GM23248 (cell line): ENCODE measurements around the gene RALGPS1. TPM values are rescaled to one million over a fixed set of nuclear protein-coding genes. Genes with fewer than 3 reads are reported as not detected.

Experiments used
- DNase-seq: peaks from one replicate; pipeline ENCODE4 v3.0.0-alpha.2; 2015
- H2AFZ ChIP-seq: fragments of 200-600 bp; sonication (generic); 2 replicates; pipeline ENCODE4 v1.6.1; 2016; ENCODE audit warnings: antibody characterized with exemption
- H3F3A ChIP-seq: fragments of 200-600 bp; sonication (generic); 2 replicates; pipeline ENCODE4 v1.6.1; 2016; ENCODE audit warnings: mild to moderate bottlenecking, antibody characterized with exemption, mixed run types; ENCODE audit not compliant: insufficient read depth
- H3K27ac ChIP-seq: fragments of 200-600 bp; sonication (generic); 2 replicates; pipeline ENCODE4 v1.5.1; 2016; ENCODE audit warnings: mild to moderate bottlenecking
- H3K27me3 ChIP-seq: fragments of 200-600 bp; sonication (generic); replicated peaks from 2 replicates; pipeline ENCODE4 v1.6.1; 2016; ENCODE audit warnings: mild to moderate bottlenecking; ENCODE audit not compliant: insufficient read depth
- H3K36me3 ChIP-seq: fragments of 200-600 bp; sonication (generic); 2 replicates; pipeline ENCODE4 v1.6.1; 2016; ENCODE audit warnings: low read depth, mild to moderate bottlenecking
- H3K4me1 ChIP-seq: fragments of 200-600 bp; sonication (generic); 2 replicates; pipeline ENCODE4 v1.6.1; 2016; ENCODE audit warnings: mild to moderate bottlenecking; ENCODE audit not compliant: insufficient read depth
- H3K4me2 ChIP-seq: fragments of 200-600 bp; sonication (generic); one replicate; pipeline ENCODE4 v1.6.1; 2016; ENCODE audit warnings: mild to moderate bottlenecking; ENCODE audit not compliant: unreplicated experiment
- H3K4me3 ChIP-seq: fragments of 200-600 bp; sonication (generic); 2 replicates; pipeline ENCODE4 v1.5.1; 2016; ENCODE audit warnings: mild to moderate bottlenecking
- H3K79me2 ChIP-seq: fragments of 200-600 bp; sonication (generic); 2 replicates; pipeline ENCODE4 v1.6.1; 2016; ENCODE audit warnings: mild to moderate bottlenecking; ENCODE audit not compliant: insufficient read depth
- H3K9ac ChIP-seq: fragments of 200-600 bp; sonication (generic); 2 replicates; pipeline ENCODE4 v1.6.1; 2016; ENCODE audit warnings: mild to moderate bottlenecking
- H3K9me2 ChIP-seq: fragments of 200-600 bp; sonication (generic); 2 replicates; pipeline ENCODE4 v1.6.1; 2016; ENCODE audit warnings: mixed run types, mild to moderate bottlenecking, moderate library complexity; ENCODE audit not compliant: insufficient read depth
- H3K9me3 ChIP-seq: fragments of 200-600 bp; sonication (generic); one replicate; pipeline ENCODE4 v1.6.1; 2017; ENCODE audit warnings: low read depth
- H4K20me1 ChIP-seq: fragments of 200-600 bp; sonication (generic); 2 replicates; pipeline ENCODE4 v1.6.0; 2016; ENCODE audit not compliant: insufficient read depth
- EZH2 ChIP-seq: fragments of 200-600 bp; sonication (generic); IDR thresholded peaks from 2 replicates; pipeline ENCODE4 v1.6.1; 2018; ENCODE audit warnings: antibody characterized with exemption, mild to moderate bottlenecking; ENCODE audit not compliant: insufficient read depth, poor library complexity, severe bottlenecking
- EZH2phosphoT487 ChIP-seq: fragments of 200-600 bp; sonication (generic); IDR thresholded peaks from 2 replicates; pipeline ENCODE4 v1.6.1; 2018; ENCODE audit warnings: antibody characterized with exemption, moderate library complexity, mild to moderate bottlenecking, low read depth; ENCODE audit not compliant: insufficient read depth
- WGBS, 2 experiments: methylation state at CpG; one replicate each; pipeline ENCODE4 v1.1.6; 2015 to 2017; ENCODE audit warnings: low lambda C conversion rate in 2 of 2, low coverage in 1 of 2; ENCODE audit errors: missing lambda C conversion rate in 2 of 2; 5-methylcytosine and 5-hydroxymethylcytosine counted together
- in situ Hi-C: fragments of 300-500 bp; cut with MboI; formaldehyde crosslinking; loops from 2 replicates; pipeline ENCODE4 v1.15.0; 2020
- polyA plus RNA-seq: library from polyadenylated mRNA; unstranded; fragments of >200 nt; fragmentation: Nextera tagmentation; extraction: Ambion mirVana; gene quantifications from 2 replicates; pipeline ENCODE4 v1.2.1, GENCODE V29; 2016
- total RNA-seq: library from RNA; depleted of rRNA; stranded (reverse); fragments of >200 nt; shearing (Covaris generic); gene quantifications from 2 replicates; pipeline ENCODE4 v1.2.3, GENCODE V29; 2014

The RALGPS1 gene
- total and polyA plus RNA-seq, 2 experiments from 2014 or later, result 0.54 to 1.8 TPM

DNA sequence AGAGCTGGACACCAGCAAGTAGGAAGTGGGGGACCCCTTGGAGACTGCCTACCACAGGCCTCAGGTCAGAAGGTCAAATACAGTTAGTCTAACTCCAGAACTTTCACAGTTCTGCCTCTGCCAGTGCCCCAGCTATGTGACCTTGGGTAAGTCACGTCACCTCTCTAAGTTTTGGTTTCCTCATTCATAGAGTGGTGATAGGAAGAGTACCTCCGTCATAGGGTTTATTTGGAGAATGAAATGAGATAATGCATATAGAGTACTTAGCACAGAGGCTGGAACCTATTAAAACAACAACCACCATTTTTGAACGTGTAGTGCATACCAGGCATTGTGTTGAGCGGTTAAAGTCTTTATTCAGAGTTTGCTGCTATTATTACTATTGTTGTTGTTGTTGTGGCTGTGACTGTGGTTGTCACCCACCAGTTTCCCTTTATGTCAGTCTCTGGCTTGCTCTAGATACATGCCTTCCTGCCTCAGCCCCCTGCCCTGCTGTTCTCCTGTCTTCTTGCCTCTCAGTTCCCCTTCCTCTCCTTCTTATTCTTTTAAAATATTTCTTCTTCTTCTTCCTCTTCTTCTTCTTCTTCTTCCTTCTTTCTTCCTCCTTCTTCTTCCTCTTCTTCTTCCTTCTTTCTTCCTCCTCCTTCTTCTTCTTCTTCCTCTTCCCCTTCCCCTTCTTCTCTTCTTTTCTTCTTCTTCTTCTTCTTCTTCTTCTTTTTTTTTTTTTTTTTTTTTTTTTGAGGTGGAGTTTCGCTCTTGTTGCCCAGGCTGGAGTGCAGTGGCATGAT lies 67.8 kb downstream of the RALGPS1 start:
- Histone ChIP-seq H3K36me3 (no peaks in the 10 kb centered on the region), H2AFZ (no peak overlapping the region), H3K4me1 (peaks cover 21% of the 10 kb centered on the region), H3F3A (peaks cover 32% of the 10 kb centered on the region), H3K9me2 (no peaks in the 10 kb centered on the region), H3K27me3 (no peaks in the 10 kb centered on the region), H3K79me2 (no peaks in the 10 kb centered on the region), H3K9me3 (no peaks in the 10 kb centered on the region), H3K4me3 (no peak overlapping the region), H3K4me2 (no peak overlapping the region), H4K20me1 (no peaks in the 10 kb centered on the region), H3K9ac (no peak overlapping the region), H3K27ac (no peak overlapping the region)
- TF ChIP-seq EZH2 (no peak), EZH2phosphoT487 (no peak)
- WGBS, 2 experiments, result 80 to 86% methylated on average over 5 of the region's 5 CpGs
- no peak for DNase-seq
- in situ Hi-C loops, result no loop called here

- H2AFZ ChIP-seq, result no peak overlapping the region
- H3K36me3 ChIP-seq, result no peaks in the 10 kb centered on the region
- H3K9ac ChIP-seq, result no peak overlapping the region
- no peak overlapping the region for H3K4me2 ChIP-seq
- WGBS, 2 experiments, result 92 to 97% methylated on average over 1 of the region's 1 CpG
- H3K4me3 ChIP-seq, result no peak overlapping the region
- no peaks in the 10 kb centered on the region for H3K9me3 ChIP-seq
- H3F3A ChIP-seq, result peaks cover 32% of the 10 kb centered on the region
- H3K9me2 ChIP-seq, result no peaks in the 10 kb centered on the region
- H3K27ac ChIP-seq, result no peak overlapping the region
- no peaks in the 10 kb centered on the region for H4K20me1 ChIP-seq
- TF ChIP-seq EZH2phosphoT487 (no peak), EZH2 (no peak)
- in situ Hi-C loops, result no loop called here
- no peaks in the 10 kb centered on the region for H3K79me2 ChIP-seq
- DNase-seq, result no peak
- H3K27me3 ChIP-seq, result no peaks in the 10 kb centered on the region
- H3K4me1 ChIP-seq, result peaks cover 21% of the 10 kb centered on the region
These were observed 69.2 kb downstream of the RALGPS1 start for GRCh38 chr9:126983767-126984166.

- no peaks in the 10 kb centered on the region for H3K9me2 ChIP-seq
- no peaks in the 10 kb centered on the region for H3K79me2 ChIP-seq
- no peaks in the 10 kb centered on the region for H4K20me1 ChIP-seq
- H2AFZ ChIP-seq, result no peak overlapping the region
- no peak overlapping the region for H3K27ac ChIP-seq
- H3K9ac ChIP-seq, result no peak overlapping the region
- WGBS, 2 experiments, result 52 to 58% methylated on average over 3 of the region's 3 CpGs
- H3K4me3 ChIP-seq, result no peak overlapping the region
- H3K4me2 ChIP-seq, result no peak overlapping the region
- in situ Hi-C loops, result no loop called here
- no peaks in the 10 kb centered on the region for H3K9me3 ChIP-seq
- H3F3A ChIP-seq, result peaks cover 32% of the 10 kb centered on the region
- H3K4me1 ChIP-seq, result peaks cover 21% of the 10 kb centered on the region
- H3K27me3 ChIP-seq, result no peaks in the 10 kb centered on the region
- DNase-seq, result peak; percentile 14
- H3K36me3 ChIP-seq, result no peaks in the 10 kb centered on the region
- TF ChIP-seq EZH2phosphoT487 (no peak), EZH2 (no peak)
These were observed 70.4 kb downstream of the RALGPS1 start for GRCh38 chr9:126984969-126985368.

GRCh38 chr9:126985870-126986498 lies 71.4 kb downstream of the RALGPS1 start:
- no peak overlapping the region for H3K4me3 ChIP-seq
- no peaks in the 10 kb centered on the region for H3K36me3 ChIP-seq
- DNase-seq, result peak; percentile 74
- H3K27me3 ChIP-seq, result no peaks in the 10 kb centered on the region
- H3K9me2 ChIP-seq, result no peaks in the 10 kb centered on the region
- H3F3A ChIP-seq, result peaks cover 24% of the 10 kb centered on the region
- no peaks in the 10 kb centered on the region for H3K79me2 ChIP-seq
- TF ChIP-seq EZH2phosphoT487 (0 out of 2 replicates have a peak, but pooled peaks have one; percentile 63), EZH2 (no peak)
- no peak overlapping the region for H3K9ac ChIP-seq
- H2AFZ ChIP-seq, result no peak overlapping the region
- in situ Hi-C loops, result no loop called here
- peak overlapping the region; percentile 6 for H3K4me2 ChIP-seq
- H3K4me1 ChIP-seq, result peaks cover 21% of the 10 kb centered on the region
- WGBS, 2 experiments, result 21 to 22% methylated on average over 7 of the region's 7 CpGs
- no peaks in the 10 kb centered on the region for H3K9me3 ChIP-seq
- no peaks in the 10 kb centered on the region for H4K20me1 ChIP-seq
- H3K27ac ChIP-seq, result no peak overlapping the region
